ENCODE data around the gene C10orf67. TPM values are rescaled to one million over a fixed set of nuclear protein-coding genes. Genes with fewer than 3 reads are reported as not detected.

The C10orf67 gene
- total RNA-seq, 1 experiment from 2014 or later, result not detected

GRCh38 chr10:23319835-23320234 is 24.8 kb downstream of the C10orf67 start:
- Histone ChIP-seq H3K9me3 (ENCODE audit: control insufficient read depth, insufficient read depth, low read depth, low read length) (no peaks in the 10 kb centered on the region), H3K4me3 (ENCODE audit: low read depth in 2 of 2, low read length in 2 of 2) (no peak overlapping the region), H3K27me3 (ENCODE audit: control insufficient read depth, insufficient read depth, low read length) (no peaks in the 10 kb centered on the region), H3K4me1 (ENCODE audit: control insufficient read depth, insufficient read depth, low read length) (no peaks in the 10 kb centered on the region), H3K36me3 (ENCODE audit: control insufficient read depth, insufficient read depth, low read length) (no peaks in the 10 kb centered on the region), H3K27ac (ENCODE audit: low read length) (no peak overlapping the region)
- ChIA-PET CTCF (no interaction called here), POLR2A (no interaction called here)
- BruUV-seq (replicated peaks), result no TSS peak
- in situ Hi-C loops (cut with HindIII; ENCODE audit: low pct_unique_long_range_greater_than_20kb, low sequenced_read_pairs), result no loop called here
- DNase-seq (ENCODE audit: low read depth, low spot score) (no peak), ATAC-seq (no peak)
- TF ChIP-seq CTCF (IDR thresholded peaks at IDR 0.05), result no peak
- TF ChIP-seq TCF7L2 (IDR thresholded peaks at IDR 0.05; ENCODE audit: low read depth, low read length), result no peak
- intact Hi-C loops (cut with micrococcal nuclease; ENCODE audit: unreplicated experiment), result no loop called here

- H3K4me3 ChIP-seq (ENCODE audit: low read depth in 2 of 2, low read length in 2 of 2), result no peak overlapping the region
- in situ Hi-C loops (cut with HindIII; ENCODE audit: low pct_unique_long_range_greater_than_20kb, low sequenced_read_pairs), result no loop called here
- peaks cover under 1% of the 10 kb centered on the region; the same call in 1 of the 2 replicates for H3K27me3 ChIP-seq (ENCODE audit: control insufficient read depth, insufficient read depth, low read length)
- no peaks in the 10 kb centered on the region for H3K36me3 ChIP-seq (ENCODE audit: control insufficient read depth, insufficient read depth, low read length)
- no TSS peak for BruUV-seq (replicated peaks)
- TF ChIP-seq POLR2AphosphoS5 (IDR thresholded peaks at IDR 0.05; ENCODE audit: low read depth, low read length), result no peak
- TF ChIP-seq SIN3A (IDR thresholded peaks at IDR 0.05; ENCODE audit: borderline replicate concordance, insufficient read depth, low read depth, low read length), result no peak
- TF ChIP-seq CTCF (IDR thresholded peaks at IDR 0.05), result no peak
- no peak for TF ChIP-seq TCF7L2 (IDR thresholded peaks at IDR 0.05; ENCODE audit: low read depth, low read length)
- no peak for TF ChIP-seq REST (IDR thresholded peaks at IDR 0.05; ENCODE audit: insufficient read depth in 1 of 2, low read depth in 2 of 2, low read length in 1 of 2)
- H3K9me3 ChIP-seq (ENCODE audit: control insufficient read depth, insufficient read depth, low read depth, low read length), result no peaks in the 10 kb centered on the region
- CTCF ChIA-PET, result no interaction called here
- no peak for DNase-seq (ENCODE audit: low read depth, low spot score)
- intact Hi-C loops (cut with micrococcal nuclease; ENCODE audit: unreplicated experiment), result no loop called here
- POLR2A ChIA-PET, result no interaction called here
- ATAC-seq, result no peak
- H3K27ac ChIP-seq (ENCODE audit: low read length), result no peak overlapping the region
- H3K4me1 ChIP-seq (ENCODE audit: control insufficient read depth, insufficient read depth, low read length), result no peaks in the 10 kb centered on the region
Observed at GRCh38 chr10:23318359-23318758, 26.2 kb downstream of the C10orf67 start.

- in situ Hi-C loops (cut with HindIII; ENCODE audit: low pct_unique_long_range_greater_than_20kb, low sequenced_read_pairs), result no loop called here
- ATAC-seq (no peak), DNase-seq (ENCODE audit: low read depth, low spot score) (no peak)
- peaks cover 2% of the 10 kb centered on the region; the same call in 1 of the 2 replicates for H3K27me3 ChIP-seq (ENCODE audit: control insufficient read depth, insufficient read depth, low read length)
- no peaks in the 10 kb centered on the region for H3K9me3 ChIP-seq (ENCODE audit: control insufficient read depth, insufficient read depth, low read depth, low read length)
- CTCF ChIA-PET, result no interaction called here
- POLR2A ChIA-PET, result no interaction called here
- H3K4me3 ChIP-seq (ENCODE audit: low read depth in 2 of 2, low read length in 2 of 2), result no peak overlapping the region
- BruUV-seq (replicated peaks), result no TSS peak
- H3K27ac ChIP-seq (ENCODE audit: low read length), result no peak overlapping the region
- H3K36me3 ChIP-seq (ENCODE audit: control insufficient read depth, insufficient read depth, low read length), result no peaks in the 10 kb centered on the region
- TF ChIP-seq SIN3A (IDR thresholded peaks at IDR 0.05; ENCODE audit: borderline replicate concordance, insufficient read depth, low read depth, low read length), result no peak
- TF ChIP-seq CTCF (IDR thresholded peaks at IDR 0.05), result no peak
- TF ChIP-seq TCF7L2 (IDR thresholded peaks at IDR 0.05; ENCODE audit: low read depth, low read length), result no peak
- TF ChIP-seq REST (IDR thresholded peaks at IDR 0.05; ENCODE audit: insufficient read depth in 1 of 2, low read depth in 2 of 2, low read length in 1 of 2), result no peak
- TF ChIP-seq POLR2AphosphoS5 (IDR thresholded peaks at IDR 0.05; ENCODE audit: low read depth, low read length), result no peak
- H3K4me1 ChIP-seq (ENCODE audit: control insufficient read depth, insufficient read depth, low read length), result no peaks in the 10 kb centered on the region
- intact Hi-C loops (cut with micrococcal nuclease; ENCODE audit: unreplicated experiment), result no loop called here
Observed at GRCh38 chr10:23317416-23317815, 27.2 kb downstream of the C10orf67 start.

Measured in Panc1 (cell line).